ENCODE results near the gene ZDHHC23. TPM values are rescaled to one million over a fixed set of nuclear protein-coding genes. Genes with fewer than 3 reads are reported as not detected.
A peak's percentile ranks its signal among the peaks of the same experiment; 100 is the strongest.

ZDHHC23 gene, protein sequence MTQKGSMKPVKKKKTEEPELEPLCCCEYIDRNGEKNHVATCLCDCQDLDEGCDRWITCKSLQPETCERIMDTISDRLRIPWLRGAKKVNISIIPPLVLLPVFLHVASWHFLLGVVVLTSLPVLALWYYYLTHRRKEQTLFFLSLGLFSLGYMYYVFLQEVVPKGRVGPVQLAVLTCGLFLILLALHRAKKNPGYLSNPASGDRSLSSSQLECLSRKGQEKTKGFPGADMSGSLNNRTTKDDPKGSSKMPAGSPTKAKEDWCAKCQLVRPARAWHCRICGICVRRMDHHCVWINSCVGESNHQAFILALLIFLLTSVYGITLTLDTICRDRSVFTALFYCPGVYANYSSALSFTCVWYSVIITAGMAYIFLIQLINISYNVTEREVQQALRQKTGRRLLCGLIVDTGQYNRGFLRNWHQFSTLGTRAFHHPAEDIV
- total RNA-seq (2014; rRNA removed; shearing (Covaris generic)), result 3.0 and 3.9 TPM in 2 replicates
- polyA plus RNA-seq (2015; cell fraction: cytosol; rRNA removed), result 5.3 TPM in 2 replicates
- polyA plus RNA-seq (2015; cell fraction: nucleus; rRNA removed), result 19.9 and 22.2 TPM in 2 replicates

DNA sequence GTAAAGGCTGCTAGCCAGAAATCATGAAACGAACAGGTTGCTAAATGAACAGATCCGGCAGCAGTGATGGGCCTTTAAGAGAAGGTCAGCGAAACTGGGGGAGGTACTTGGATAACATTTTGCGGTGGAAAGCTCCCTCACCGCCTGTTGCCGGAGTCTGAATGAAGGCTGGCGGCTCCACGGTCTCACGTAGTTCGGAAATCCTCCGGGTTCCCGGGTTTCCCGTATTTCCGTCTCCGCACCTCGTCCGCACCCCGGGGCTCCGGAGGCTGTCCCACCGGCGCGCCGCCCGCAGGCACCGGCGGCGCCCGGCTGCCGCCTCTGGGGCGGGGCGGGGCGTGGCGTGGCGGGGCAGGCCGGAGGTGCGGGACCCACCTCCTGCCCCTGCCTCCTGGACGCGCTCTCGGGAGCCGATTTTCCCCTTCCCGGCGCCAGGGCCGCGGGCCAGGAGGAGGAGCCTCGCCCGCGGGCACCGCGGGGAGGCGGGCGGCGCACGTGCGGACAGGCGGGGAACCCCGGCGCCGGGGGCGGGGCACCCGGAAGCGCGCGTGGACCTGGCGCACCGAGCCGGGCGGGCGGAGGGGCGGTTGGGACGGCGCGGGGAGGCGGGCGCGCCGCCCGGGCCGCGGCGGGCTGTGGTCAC lies at the start of gene ZDHHC23:
Gene ZDHHC23, plus strand, starts transcription at position 642 of the 643 bp plus-strand sequence. CDS start 790 bp downstream, outside the sequence.
- peak; percentile 66 for DNase-seq (ENCODE audit: low read depth)

DNA sequence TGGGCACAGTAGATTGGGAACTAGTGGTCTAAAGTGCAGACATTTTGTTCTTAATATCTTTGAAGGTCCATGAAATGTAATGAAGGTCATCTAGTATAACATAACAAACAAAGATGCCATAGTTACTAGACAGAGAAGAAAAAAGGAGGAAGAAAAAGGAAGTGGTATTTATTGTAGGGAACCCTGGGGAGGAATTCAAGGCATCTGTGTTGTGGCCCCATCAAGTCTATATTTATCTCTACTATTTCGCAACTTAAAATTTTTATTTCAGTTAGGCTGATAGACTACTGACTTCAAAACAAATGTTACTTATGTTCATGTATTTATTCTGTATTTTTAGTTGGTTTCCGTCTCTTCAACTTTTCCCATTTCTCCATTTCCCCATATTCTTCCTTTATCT lies 48.9 kb upstream of the ZDHHC23 start:
- DNase-seq (ENCODE audit: low read depth), result peak; percentile 42

DNA sequence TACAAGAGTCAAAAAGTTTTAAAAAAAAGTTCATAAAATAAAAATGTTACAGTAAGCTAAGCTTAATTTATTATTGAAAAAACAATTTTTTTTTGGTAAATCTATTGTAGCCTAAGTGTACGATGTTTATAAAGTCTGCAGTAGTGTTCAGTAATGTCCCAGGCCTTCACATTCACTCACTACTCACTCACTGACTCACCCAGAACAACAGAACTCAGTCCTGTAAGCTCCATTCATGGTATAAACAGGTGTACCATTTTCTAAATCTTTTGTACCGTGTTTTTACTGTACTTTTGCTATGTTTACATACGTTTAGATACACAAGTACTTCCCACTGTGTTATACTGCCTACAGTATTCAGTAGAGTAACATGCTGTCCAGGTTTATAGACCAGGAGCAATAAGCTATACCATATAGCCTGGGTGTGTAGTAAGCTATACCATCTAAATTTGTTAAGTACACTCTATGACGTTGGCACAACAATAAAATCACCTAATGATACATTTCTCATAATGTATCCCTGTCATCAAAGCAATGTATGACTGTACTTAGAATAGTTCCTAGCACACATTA lies 41.2 kb upstream of the ZDHHC23 start:
- no peak for DNase-seq (ENCODE audit: low read depth)

DNA sequence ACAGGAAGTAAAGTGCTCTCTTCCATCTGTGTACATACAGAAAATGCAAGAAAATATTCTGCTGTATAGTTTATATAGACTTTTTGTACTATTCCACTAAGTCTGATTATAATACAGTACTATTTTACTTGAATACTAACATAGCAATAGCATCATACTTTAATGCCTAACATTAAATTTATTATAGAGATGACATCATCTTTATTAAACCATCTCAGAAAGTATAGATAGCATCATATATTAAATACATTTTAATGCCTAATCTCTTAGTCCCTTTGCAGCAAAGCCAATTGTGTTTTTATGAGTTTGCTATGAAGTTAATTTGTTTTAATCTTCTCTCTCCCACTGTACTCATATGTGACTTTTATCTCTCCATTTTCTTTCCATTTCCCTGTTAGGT lies 39.7 kb upstream of the ZDHHC23 start:
- DNase-seq (ENCODE audit: low read depth), result no peak

DNA sequence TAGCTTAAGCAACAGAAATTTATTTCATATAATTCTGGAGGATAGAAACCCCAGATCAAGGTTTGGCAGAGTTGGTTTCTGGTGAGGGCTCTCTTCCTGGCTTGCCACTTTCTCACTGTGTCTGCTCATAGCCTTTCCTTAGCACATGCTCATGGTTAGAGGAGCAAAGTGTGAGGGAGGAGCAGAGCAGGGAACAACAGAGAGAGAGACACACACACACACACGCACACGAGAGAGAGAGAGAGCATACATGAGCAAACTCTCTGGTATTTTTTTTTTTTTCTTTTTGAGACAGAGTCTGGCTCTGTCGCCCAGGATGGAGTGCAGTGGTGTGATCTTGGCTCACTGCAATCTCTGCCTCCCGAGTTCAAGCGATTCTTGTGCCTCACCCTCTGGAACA lies 36.8 kb upstream of the ZDHHC23 start:
- peak; percentile 22 for DNase-seq (ENCODE audit: low read depth)

DNA sequence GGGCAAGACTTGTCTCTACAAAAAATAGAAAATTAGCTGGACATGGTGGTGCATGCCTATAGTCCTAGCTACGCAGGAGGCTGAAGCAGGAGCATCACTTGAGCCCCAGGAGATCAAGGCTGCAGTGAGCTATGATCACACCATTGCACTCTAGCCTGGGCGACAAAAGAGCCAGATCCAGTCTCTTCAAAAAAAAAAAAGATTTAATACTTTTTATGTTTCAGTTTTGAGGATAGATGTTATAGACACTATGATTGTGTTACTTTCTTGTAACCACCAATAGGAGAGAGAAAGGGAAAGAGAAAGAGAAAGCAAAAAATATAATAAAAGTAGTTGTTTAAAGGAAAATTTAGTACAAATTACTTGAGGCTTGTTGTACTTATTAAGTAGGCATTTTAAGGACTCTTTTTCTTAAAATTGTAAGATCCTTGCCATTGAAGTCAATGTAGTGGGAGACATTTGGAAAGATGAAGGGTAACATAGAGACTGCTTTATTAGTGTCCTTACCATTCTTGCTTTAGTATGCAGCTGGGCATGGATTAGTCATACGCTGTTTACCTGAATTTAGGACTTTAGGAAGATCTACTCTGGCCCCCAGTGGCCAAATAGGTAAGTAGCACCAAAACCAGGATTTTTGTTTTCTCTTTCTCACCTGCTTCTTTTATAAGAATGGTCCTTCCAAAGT lies 35.1 kb upstream of the ZDHHC23 start:
- peak; percentile 79 for DNase-seq (ENCODE audit: low read depth)

DNA sequence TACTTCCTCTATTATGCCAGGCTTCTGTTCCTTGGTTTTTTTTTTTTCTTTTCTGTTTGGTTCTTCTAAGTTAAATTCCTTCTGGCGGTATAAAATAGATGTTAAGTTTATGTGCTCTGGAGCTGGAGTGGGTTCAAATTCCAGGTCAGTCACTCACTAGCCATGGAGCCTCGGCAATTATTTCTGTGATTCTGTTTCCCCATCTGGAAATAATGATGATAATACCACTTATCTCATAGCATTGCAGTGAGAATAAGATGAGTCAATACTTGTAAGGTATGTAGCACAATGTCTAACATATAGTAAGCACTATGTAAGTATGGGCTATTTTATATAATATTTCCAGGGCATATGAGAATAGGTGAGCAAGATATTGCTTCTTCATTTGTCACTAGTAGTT lies 33.2 kb upstream of the ZDHHC23 start:
- DNase-seq (ENCODE audit: low read depth), result no peak

DNA sequence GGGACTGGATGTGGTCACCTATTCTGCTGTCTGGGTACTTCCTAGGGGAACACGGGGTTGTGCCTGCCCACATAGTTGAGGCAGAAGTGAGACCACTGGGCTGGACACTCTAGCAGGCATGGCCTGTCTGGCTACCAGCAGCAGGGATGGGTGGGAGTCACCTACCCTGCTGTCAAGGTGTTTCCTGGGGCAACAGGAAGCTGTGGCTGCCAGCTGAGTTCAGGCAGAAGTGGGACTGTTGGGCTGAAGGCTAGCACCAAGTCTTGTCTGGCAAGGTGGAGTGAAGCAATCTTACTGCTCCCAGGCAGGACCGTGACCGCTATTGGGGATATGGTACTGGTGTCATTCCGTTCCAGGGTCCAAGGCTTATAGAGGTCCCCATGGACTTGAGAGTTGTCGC lies 20.3 kb upstream of the ZDHHC23 start:
- DNase-seq (ENCODE audit: low read depth), result no peak

DNA sequence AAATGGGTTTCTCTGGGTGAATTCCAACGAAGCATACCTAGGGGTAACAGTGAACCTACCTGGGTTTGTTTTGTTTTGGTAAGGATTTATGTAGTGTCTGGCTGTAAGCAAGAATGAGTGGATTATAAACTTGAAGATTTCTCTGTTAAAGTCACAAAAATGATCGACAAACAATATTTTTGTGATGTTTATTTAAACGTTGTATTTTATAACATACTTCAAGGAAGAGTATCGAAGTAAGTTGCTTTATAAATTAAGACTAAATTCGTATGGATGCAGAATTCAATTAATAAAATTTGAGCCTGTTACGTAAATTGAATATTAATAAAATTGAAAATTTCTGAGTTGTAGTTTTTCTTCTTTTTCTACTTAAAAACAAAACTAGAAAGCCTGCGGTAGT lies 982 bp upstream of the ZDHHC23 start:
- DNase-seq (ENCODE audit: low read depth), result no peak

DNA sequence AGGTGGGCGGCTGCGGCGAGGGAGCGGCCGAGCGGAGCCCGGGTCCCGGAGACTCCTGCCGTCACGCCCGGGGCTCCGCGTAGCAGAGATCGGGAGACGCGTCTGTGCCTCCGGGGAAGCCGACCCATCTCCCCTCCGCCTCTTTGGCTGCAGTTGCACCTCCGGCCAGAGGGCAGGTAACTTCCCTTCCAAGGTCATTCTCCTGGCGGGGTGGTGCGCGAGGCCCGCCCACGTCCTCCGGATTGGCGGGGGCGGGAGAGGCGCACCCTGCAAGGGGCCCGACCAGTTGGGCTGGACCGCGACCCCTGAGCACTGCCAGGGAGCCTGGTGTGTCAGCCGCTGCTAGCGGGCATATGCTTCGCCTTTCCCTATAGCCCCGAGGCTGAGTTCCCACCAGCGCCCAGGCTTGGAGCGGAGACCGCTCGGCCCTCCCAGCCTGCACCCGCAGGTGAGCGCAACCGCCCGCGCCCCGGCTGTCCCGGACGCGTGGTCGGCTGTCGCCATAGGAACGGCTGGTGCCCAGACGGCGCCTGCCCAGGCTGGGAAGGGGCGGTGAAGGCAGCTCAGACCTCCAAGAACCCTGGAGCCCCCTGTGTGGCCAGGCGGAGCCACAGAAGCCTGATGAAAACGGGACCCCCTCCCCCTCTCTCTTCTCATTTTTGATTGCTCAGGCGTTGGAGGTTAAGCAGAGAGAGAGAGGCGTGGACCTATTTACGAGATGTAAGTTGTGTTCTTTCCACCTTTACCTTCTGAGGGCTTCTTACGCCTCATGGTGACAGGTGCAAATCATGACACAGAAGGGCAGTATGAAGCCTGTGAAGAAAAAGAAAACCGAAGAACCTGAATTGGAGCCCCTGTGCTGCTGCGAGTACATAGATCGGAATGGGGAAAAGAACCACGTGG lies 453 bp downstream of the ZDHHC23 start:
- peak; percentile 10 for DNase-seq (ENCODE audit: low read depth)

DNA sequence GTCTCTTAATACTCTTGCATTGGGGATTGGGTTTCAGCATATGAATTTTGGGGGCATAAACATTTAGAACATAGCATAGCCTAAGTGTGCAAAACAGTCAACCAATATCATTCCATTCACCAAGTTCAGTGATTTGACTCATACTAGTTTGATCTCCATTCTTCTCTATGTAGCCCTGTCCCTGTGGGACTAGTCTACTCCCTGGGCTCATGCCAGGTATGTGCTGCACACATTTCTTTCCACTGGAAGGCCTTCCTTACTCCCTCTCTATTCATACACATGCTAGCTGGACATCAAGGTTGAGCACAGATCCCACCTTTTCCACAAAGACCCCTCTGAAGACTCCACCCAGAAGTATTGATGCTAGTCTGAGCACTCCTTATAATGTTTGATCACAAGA lies 5.1 kb downstream of the ZDHHC23 start:
- no peak for DNase-seq (ENCODE audit: low read depth)

DNA sequence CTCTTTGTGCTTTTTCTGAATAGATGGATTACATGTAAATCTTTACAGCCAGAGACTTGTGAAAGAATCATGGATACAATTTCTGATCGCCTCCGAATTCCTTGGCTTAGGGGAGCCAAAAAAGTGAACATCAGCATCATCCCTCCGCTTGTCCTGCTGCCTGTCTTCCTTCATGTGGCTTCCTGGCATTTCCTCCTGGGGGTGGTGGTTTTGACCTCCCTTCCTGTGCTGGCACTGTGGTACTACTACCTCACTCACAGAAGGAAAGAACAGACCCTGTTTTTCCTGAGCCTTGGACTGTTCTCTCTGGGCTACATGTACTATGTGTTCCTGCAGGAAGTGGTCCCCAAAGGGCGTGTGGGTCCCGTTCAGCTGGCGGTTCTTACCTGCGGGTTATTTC lies 5.9 kb downstream of the ZDHHC23 start:
- DNase-seq (ENCODE audit: low read depth), result peak; percentile 81

DNA sequence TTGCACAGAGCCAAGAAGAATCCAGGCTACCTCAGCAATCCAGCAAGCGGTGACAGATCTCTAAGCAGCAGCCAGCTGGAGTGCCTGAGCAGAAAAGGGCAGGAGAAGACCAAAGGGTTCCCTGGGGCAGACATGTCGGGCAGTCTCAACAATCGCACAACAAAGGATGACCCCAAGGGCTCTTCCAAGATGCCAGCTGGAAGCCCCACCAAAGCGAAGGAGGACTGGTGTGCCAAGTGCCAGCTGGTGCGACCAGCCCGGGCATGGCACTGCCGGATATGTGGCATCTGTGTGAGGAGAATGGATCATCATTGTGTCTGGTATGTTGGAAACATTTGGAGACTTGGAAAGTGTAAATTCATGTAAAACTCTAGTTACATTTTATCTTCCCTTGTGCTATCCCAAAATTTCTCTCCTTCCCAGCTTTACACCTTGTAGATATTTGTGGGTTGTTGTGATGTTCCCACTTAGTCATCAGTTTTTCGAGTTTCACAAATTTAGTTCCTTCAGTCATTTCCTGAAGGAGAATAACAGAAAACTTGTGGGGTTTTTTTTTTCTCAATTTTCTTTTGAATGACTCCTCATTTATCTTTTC lies 6.4 kb downstream of the ZDHHC23 start:
- DNase-seq (ENCODE audit: low read depth), result no peak

DNA sequence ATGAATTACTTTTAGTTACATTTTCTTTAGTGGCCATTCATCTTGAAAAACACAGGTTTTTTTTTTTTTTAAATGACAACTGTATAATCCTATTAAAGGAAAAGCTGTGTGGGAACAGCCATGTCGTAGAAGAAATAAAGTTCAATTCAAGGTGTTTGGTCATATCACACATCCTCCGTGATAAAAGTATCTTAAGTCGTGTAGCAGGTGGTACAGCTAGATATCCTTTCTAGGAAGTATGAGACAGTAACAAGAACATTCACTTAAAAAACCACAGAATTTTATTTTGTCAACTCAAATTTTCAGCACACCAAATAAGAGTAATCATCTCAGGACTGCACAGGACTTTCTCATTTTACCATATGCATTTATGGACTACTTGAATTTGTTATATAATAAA lies 16.1 kb downstream of the ZDHHC23 start:
- no peak for DNase-seq (ENCODE audit: low read depth)

DNA sequence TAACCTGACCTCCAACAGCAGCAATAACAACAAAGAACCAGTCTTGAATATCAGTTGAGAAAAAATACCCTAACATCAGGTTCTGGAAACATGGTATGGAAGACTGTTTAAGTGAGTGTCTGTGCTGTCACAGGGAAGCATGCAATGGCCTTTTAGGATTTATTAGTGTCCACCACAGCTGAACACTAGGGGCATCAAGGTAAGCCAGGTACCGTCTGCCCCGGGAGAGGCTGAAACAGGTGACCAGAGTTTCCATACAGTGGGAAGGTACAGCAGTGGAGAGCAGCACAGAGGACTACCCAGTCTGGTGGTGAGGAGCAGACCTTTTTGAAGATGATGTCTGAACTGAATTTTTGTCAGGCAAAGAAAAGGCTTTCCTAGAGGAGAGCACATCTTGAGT lies 18.4 kb downstream of the ZDHHC23 start:
- no peak for DNase-seq (ENCODE audit: low read depth)

DNA sequence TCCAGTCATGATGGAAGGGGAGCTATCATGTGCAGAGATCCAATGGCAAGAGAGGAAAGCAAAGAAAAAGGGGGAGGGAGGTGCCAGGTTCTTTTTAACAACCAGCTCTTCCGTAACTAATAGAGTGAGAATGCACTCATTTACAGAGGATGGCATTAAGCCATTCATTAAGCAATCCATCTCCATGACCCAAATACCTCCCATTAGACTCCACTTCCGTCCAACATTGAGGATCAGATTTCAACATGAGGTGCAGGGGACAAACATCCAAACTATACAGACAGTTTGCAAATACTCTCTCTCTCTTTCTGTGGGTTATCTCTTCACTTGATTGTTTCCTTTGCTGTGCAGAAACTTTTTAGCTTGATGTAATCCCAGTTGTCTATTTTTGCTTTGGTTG lies 21.2 kb downstream of the ZDHHC23 start:
- DNase-seq (ENCODE audit: low read depth), result no peak

DNA sequence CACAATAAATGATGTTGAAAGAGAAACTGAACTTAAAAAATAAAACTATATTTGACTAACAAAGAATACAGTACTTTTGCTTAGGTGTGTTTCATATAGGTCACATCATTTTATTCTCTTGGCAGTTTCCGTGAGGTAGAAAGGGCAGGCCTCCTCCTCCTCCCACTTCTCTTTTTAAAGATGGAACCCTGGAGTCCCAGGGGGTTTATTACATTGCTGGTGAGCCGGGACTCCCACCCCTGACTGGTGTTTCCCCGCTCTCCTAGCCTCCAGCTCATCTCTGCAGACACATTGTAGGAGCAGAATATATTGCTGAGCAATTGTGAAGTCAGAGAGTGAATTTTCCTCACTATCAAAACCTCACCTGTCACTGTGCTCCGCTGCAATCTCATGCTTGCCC lies 30.0 kb downstream of the ZDHHC23 start:
- no peak for DNase-seq (ENCODE audit: low read depth)

DNA sequence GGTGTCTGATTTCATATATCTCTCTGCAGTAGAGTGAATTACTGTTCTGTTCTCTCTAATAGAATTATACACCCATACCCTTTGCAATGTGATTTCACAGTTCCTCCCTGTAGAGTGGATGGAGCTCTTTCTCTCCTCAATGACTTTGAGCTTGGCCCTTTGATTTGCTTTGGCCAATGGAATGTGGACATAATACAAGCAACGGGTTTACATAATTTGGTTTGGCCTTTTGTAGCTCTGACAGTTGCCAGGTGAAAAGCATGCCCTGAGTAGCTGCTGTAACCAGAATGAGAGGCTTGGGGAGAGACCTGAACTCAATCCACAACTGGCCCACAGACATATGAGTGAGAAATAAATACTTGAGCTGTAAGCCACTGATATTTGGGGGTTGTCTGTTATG lies 32.1 kb downstream of the ZDHHC23 start:
- no peak for DNase-seq (ENCODE audit: low read depth)

DNA sequence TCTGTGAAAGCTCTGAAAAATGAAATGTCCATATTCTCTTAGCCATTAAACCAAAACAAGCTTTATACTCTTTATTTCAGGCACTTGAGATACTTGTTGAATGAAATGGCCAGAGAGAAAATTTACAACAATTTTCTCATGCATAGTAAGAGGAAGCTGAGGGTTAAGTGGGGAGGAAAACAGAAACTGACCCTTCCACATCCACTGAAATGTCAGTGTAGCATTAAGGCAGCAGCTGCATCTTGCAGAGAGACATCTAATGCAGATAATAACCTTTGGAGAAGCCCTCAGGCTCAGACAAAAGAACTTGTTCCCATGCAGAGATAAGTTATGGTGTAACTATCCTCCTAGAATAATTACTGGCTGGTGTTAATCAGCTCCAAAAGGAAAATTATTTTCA lies 34.0 kb downstream of the ZDHHC23 start:
- no peak for DNase-seq (ENCODE audit: low read depth)

DNA sequence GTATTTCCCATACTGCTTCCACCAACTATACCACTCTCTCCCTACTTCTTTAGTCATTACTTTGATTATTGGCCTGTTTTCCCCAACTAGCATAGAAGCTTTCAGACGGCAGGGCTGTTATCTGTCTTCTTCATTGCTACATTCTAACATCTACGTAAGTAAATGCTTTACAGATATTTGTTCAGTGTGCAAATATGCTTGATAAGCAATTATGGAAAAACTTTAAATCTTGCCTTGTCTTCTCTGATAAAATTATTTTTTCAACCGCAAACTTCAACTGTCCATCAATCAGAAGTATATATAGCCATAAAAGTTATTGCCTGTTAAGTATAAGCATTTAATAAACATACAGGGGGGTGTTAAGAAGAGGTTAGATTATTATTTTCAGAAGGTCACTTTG lies 35.7 kb downstream of the ZDHHC23 start:
- DNase-seq (ENCODE audit: low read depth), result no peak
